Activated CD8-positive, alpha-beta T cell treated with anti-CD3 and anti-CD28 coated beads for 36 hours (primary cell): ENCODE measurements around the gene TUBB4B. TPM values are rescaled to one million over a fixed set of nuclear protein-coding genes. Genes with fewer than 3 reads are reported as not detected.

Experiments used
- ATAC-seq: fragments of 200-7000 bp; cut with Tn5 transposase; one replicate; pipeline ENCODE4 v1.10.0; 2021; ENCODE audit warnings: mild to moderate bottlenecking, moderate library complexity
- CTCF ChIA-PET: fragments of 350-600 bp; sonication (Branson Sonifier 250); formaldehyde crosslinking; loops from one replicate; lab custom pipeline; 2021; ENCODE audit warnings: antibody characterized with exemption; lab: Charles Lee
- POLR2A ChIA-PET: fragments of 350-600 bp; sonication (Branson Sonifier 250); formaldehyde crosslinking; loops from one replicate; lab custom pipeline; 2021; ENCODE audit warnings: antibody characterized with exemption; lab: Charles Lee
- DNase-seq: peaks from one replicate; pipeline ENCODE4 v3.0.0-alpha.2; 2020
- H3K27ac Mint-ChIP-seq: one replicate; pipeline ENCODE4 v1.8.0; 2021; ENCODE audit warnings: mild to moderate bottlenecking, mixed read lengths
- H3K27me3 Mint-ChIP-seq: one replicate; pipeline ENCODE4 v1.8.0; 2021; ENCODE audit warnings: mixed read lengths
- H3K36me3 Mint-ChIP-seq: one replicate; pipeline ENCODE4 v1.8.0; 2021; ENCODE audit warnings: low read depth, mixed read lengths
- H3K4me1 Mint-ChIP-seq: one replicate; pipeline ENCODE4 v1.8.0; 2021; ENCODE audit warnings: low read depth, mixed read lengths
- H3K4me3 Mint-ChIP-seq: one replicate; pipeline ENCODE4 v1.8.0; 2021; ENCODE audit warnings: mild to moderate bottlenecking, moderate library complexity, mixed read lengths
- H3K9me3 Mint-ChIP-seq: one replicate; pipeline ENCODE4 v1.8.0; 2021; ENCODE audit warnings: mixed read lengths
- intact Hi-C: fragments of 100-400 bp; cut with micrococcal nuclease; formaldehyde crosslinking; loops from one replicate; pipeline ENCODE4 v1.10.0; 2022
- total RNA-seq, 2 experiments: library from RNA; stranded (reverse); gene quantifications; one replicate each; pipeline ENCODE4 v1.2.3, GENCODE V29; 2021
- TF ChIP-seq, protein P1 (sequence below): fragments of 200-600 bp; IDR thresholded peaks from one replicate; pipeline ENCODE4 v1.8.0; 2022; ENCODE audit warnings: antibody characterized with exemption, mild to moderate bottlenecking

TUBB4B gene
- total RNA-seq, 2 experiments from 2014 or later, result 228 to 230 TPM

DNA sequence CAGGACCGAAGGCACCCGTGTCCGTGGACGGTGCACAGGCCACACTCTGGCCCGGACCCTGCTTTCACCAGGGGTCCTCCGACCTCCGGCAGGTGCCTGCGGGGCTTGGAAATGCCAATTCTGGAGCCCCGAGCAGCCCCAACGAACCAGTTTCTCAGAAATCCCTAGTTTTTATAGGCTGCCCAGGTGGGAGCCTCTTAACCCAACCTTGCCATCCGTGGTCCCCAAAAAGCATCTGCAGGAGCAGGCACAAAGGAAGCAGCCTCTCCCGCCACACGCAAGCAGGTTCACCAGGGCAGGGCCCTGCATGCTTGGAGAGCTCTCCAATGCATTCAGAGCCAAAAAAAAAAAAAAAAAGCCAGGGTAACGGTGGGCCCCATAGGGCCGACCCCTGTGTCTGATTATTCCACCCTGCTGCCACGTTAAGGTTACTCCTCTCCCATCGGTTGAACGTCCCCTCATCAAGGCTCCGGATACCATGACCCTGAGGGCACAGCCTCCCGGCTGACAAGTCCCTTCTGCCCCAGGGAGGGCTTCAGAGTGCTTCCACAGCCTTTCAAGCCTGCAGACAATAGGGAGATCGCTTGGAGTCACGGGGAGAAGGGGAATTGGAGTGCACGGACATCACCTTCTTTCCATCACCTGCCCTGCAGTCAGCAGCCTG lies 39.8 kb upstream of the TUBB4B start:
- no peak for ATAC-seq
- Mint-ChIP-seq H3K36me3 (no peaks in the 10 kb centered on the region), H3K27me3 (no peaks in the 10 kb centered on the region), H3K4me1 (peaks cover 22% of the 10 kb centered on the region), H3K27ac (peak overlapping the region; percentile 77), H3K4me3 (peak overlapping the region; percentile 82), H3K9me3 (no peaks in the 10 kb centered on the region)
- TF ChIP-seq, protein P1, sequence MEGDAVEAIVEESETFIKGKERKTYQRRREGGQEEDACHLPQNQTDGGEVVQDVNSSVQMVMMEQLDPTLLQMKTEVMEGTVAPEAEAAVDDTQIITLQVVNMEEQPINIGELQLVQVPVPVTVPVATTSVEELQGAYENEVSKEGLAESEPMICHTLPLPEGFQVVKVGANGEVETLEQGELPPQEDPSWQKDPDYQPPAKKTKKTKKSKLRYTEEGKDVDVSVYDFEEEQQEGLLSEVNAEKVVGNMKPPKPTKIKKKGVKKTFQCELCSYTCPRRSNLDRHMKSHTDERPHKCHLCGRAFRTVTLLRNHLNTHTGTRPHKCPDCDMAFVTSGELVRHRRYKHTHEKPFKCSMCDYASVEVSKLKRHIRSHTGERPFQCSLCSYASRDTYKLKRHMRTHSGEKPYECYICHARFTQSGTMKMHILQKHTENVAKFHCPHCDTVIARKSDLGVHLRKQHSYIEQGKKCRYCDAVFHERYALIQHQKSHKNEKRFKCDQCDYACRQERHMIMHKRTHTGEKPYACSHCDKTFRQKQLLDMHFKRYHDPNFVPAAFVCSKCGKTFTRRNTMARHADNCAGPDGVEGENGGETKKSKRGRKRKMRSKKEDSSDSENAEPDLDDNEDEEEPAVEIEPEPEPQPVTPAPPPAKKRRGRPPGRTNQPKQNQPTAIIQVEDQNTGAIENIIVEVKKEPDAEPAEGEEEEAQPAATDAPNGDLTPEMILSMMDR, result no peak
- intact Hi-C loops, result no loop called here
- CTCF ChIA-PET, result interaction anchor here (0.8 to 1.5 kb wide), 6 partner anchors 8 to 74 kb away, joined by 3 to 8 read pairs (median 4); partner anchors contain the start of genes ANAPC2 and SSNA1
- POLR2A ChIA-PET, result interaction anchor here (0.9 to 1.6 kb wide), 4 partner anchors 9 to 35 kb away, joined by 3 to 6 read pairs (median 3); partner anchors contain the start of genes ANAPC2 and SSNA1
- DNase-seq, result no peak

DNA sequence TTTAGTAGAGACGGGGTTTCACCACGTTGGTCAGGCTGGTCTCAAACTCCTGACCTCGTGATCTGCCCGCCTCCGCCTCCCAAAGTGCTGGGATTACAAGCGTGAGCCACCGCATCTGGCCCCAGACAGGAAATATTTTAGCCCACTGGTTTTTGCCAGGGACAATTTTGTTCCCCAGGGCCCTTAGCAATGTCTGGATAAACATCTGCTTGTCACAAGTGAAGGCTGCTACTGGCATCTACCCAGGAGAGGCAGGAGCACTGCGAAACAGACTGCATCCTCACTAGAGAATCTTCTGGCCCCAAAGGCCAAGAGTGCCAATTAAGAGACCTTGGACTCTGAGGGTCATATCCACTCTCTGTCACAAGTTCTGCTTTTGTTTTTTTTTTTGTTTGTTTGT lies 38.1 kb upstream of the TUBB4B start:
- ATAC-seq (no peak), DNase-seq (no peak)
- H3K9me3 Mint-ChIP-seq, result no peaks in the 10 kb centered on the region
- H3K4me3 Mint-ChIP-seq, result no peak overlapping the region
- H3K36me3 Mint-ChIP-seq, result peaks cover 12% of the 10 kb centered on the region
- no peak overlapping the region for H3K27ac Mint-ChIP-seq
- H3K27me3 Mint-ChIP-seq, result no peaks in the 10 kb centered on the region
- intact Hi-C loops, result no loop called here
- ChIA-PET CTCF (interaction anchor here (0.8 to 1.5 kb wide), 2 partner anchors 14 to 34 kb away, joined by 3 to 6 read pairs; partner anchors contain the start of genes ANAPC2 and SSNA1), POLR2A (interaction anchor here (0.9 to 6.0 kb wide), 4 partner anchors 9 to 38 kb away, joined by 3 to 44 read pairs (median 5); a partner anchor contains a TSS)
- TF ChIP-seq, protein P1, result no peak
- peaks cover 35% of the 10 kb centered on the region for H3K4me1 Mint-ChIP-seq

DNA sequence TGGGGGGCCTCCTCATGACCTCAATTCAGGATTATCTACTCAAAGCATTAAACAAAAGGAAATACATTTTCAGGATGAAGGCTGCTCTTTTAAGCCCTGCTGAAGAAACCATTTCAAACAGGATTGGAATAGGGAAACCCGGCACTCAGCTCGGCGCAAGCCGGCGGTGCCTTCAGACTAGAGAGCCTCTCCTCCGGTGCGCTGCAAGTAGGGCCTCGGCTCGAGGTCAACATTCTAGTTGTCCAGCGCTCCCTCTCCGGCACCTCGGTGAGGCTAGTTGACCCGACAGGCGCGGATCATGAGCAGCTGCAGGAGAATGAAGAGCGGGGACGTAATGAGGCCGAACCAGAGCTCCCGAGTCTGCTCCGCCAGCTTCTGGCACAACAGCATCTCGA lies 36.4 kb upstream of the TUBB4B start:
- ATAC-seq (no peak), DNase-seq (no peak)
- peaks cover 20% of the 10 kb centered on the region for H3K36me3 Mint-ChIP-seq
- no peaks in the 10 kb centered on the region for H3K27me3 Mint-ChIP-seq
- peaks cover 34% of the 10 kb centered on the region for H3K4me1 Mint-ChIP-seq
- intact Hi-C loops, result no loop called here
- H3K9me3 Mint-ChIP-seq, result no peaks in the 10 kb centered on the region
- TF ChIP-seq, protein P1, result no peak
- ChIA-PET POLR2A (interaction anchor here (0.8 to 6.0 kb wide), 15 partner anchors 8 to 251 kb away, joined by 3 to 44 read pairs (median 3); partner anchors contain the start of genes CYSRT1 and SSNA1), CTCF (interaction anchor here (0.7 to 3.8 kb wide), 5 partner anchors 15 to 158 kb away, joined by 3 to 15 read pairs (median 4); partner anchors contain the start of genes NRARP and SSNA1)
- peak overlapping the region; percentile 93 for H3K27ac Mint-ChIP-seq
- H3K4me3 Mint-ChIP-seq, result peak overlapping the region; percentile 93

DNA sequence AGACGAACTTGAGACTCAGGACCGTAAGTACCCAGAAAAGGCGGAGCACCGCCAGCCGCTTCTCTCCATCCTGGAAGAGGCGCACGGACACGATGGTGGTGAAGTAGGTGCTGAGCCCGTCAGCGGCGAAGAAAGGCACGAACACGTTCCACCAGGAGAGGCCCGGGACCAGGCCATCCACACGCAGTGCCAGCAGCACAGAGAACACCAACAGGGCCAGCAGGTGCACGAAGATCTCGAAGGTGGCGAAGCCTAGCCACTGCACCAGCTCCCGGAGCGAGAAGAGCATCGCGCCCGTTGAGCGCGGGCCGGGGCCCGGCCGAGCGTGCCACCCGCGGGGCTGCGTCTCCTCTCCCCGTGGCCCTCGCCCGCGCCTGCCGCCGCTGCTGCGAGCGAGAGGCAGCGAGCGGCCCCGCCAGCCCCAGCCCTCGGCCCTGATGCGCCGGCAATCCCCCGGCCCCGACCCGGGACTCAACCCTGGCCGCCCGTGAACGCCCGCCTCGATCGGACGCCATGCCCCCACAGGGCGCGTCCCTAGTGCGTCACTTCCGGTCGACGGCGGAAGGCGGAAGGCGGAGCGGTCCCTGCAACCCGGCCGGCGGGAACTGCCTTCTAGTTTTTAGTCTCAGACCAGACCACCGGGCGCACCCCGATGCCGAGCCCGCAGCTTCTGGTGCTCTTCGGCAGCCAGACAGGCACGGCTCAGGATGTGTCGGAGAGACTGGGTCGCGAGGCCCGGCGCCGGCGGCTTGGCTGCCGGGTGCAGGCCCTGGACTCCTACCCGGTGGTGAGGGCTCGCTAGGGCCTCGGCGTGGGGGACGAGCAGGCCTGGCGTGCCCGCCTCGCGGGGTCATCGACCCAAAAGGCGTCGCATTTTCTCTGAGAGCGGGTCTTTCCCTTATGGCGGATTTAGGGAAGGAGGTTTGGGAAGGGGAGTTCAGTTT lies 35.7 kb upstream of the TUBB4B start, which contains the start of the genes NDOR1 and TMEM203:
NDOR1 (plus strand) TSS at position 575 of the 944 bp plus-strand sequence; CDS start at position 653, 78 bp downstream.
TMEM203 (minus strand) TSS at position 523 of the 944 bp plus-strand sequence; CDS start at position 289, 234 bp downstream.
- Mint-ChIP-seq H3K4me1 (peaks cover 34% of the 10 kb centered on the region), H3K4me3 (peak within 1 kb of the TSS; percentile 93)
- peak; percentile 95 for DNase-seq

More for the DNA sequence above, 35.7 kb upstream of the TUBB4B start, which contains the start of the genes NDOR1 and TMEM203:
- TF ChIP-seq, protein P1, result no peak
- peak within 1 kb of the TSS; percentile 93 for H3K27ac Mint-ChIP-seq
- CTCF ChIA-PET, result interaction anchor here (0.7 to 3.9 kb wide), 5 partner anchors 16 to 159 kb away, joined by 3 to 15 read pairs (median 8); partner anchors contain the start of gene SSNA1
- no peaks in the 10 kb centered on the region for H3K27me3 Mint-ChIP-seq
- H3K36me3 Mint-ChIP-seq, result peaks cover 21% of the 10 kb centered on the region
- H3K9me3 Mint-ChIP-seq, result no peaks in the 10 kb centered on the region
- POLR2A ChIA-PET, result interaction anchor here (0.6 to 6.0 kb wide), 18 partner anchors 9 to 250 kb away, joined by 3 to 44 read pairs (median 3); partner anchors contain the start of genes ANAPC2, CYSRT1, RNF208 and SSNA1
- ATAC-seq, result peak; percentile 57
- intact Hi-C loops, result no loop called here
